DMS53 (cell line): ENCODE results near the gene TRIM72.

Experiments
- DNase-seq: peaks from one replicate; lab custom pipeline; 2025; lab: John Stamatoyannopoulos, UW

The TRIM72 gene, protein sequence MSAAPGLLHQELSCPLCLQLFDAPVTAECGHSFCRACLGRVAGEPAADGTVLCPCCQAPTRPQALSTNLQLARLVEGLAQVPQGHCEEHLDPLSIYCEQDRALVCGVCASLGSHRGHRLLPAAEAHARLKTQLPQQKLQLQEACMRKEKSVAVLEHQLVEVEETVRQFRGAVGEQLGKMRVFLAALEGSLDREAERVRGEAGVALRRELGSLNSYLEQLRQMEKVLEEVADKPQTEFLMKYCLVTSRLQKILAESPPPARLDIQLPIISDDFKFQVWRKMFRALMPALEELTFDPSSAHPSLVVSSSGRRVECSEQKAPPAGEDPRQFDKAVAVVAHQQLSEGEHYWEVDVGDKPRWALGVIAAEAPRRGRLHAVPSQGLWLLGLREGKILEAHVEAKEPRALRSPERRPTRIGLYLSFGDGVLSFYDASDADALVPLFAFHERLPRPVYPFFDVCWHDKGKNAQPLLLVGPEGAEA

DNA sequence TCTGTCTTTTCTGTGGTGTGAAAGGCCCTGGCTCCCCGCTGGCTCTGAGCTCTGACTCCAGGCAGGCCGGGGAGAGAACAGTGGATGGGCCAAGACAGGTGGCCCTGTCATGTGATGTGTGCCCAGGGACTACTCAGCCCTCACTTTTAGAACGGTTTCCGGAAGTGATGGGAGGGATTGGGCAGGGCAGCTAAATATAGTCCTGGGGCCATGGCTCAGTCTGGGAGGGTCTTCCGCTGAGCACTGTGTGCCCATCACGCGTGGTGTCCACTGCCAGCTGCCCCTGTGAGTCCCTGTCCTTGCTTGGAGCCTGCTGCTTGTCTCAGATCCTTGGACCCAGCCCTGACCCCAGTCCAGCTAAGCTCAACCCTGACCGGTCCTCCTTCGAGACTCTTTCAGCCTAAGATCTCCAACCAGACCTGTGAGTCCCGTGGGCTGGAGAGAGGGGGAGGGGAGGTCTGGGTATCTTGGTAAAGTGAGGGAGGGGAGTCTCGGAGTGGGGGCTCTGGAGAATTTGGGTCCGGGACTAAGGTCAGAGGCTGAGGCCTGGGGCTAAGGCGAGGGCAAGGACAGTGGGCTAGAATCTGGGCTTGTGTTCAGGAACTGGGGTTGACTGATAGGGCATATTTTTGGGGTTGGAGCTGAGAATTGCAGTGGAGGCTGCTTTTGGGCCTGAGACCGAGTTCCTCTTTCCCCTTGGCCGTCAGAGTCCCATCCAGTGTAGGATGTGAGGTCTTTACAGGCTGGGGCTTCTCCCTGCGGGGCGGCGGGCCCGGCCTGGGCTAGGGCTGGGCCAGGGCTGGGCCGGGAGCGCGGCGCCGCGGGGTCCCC is at the start of gene TRIM72:
Gene TRIM72, plus strand, starts transcription at position 243 of the 831 bp plus-strand sequence. CDS start 620 bp downstream, outside the sequence.
- peak; percentile 68 for DNase-seq

DNA sequence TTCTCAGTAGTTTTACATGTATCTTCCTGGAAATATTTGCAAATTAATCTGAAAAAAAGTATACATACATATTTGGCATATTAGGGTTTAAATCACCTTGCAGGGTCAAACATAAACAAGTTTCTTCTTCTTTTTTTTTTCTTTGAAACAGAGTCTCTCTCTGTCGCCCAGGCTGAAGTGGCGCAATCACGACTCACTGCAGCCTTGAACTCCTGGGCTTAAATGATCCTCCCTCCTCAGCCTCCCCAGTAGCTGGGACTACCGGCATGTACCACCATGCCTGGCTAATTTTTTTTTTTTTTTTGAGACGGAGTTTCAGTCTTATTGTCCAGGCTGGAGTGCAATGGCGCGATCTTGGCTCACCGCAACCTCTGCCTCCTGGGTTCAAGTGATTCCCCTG is 46.6 kb upstream of the TRIM72 start:
- DNase-seq = no peak

DNA sequence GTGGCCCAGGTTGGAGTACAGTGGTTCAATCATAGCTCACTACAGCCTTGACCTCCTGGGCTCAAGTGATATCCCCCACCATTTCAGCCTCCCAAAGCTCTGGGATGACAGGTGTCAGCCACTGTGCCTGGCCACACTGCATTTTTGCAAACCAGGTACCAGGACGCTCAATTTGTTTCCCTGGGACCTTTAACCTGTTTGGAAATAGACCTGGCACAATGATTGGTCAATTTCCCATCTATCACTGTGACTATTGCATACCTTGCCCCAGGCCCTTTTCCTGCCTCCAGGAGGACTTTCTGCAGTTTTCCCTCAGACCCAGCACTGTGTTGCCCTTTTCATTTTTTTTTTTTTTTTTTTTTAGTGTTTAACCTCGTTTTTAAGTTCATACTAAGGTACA is 45.1 kb upstream of the TRIM72 start:
- DNase-seq = no peak

DNA sequence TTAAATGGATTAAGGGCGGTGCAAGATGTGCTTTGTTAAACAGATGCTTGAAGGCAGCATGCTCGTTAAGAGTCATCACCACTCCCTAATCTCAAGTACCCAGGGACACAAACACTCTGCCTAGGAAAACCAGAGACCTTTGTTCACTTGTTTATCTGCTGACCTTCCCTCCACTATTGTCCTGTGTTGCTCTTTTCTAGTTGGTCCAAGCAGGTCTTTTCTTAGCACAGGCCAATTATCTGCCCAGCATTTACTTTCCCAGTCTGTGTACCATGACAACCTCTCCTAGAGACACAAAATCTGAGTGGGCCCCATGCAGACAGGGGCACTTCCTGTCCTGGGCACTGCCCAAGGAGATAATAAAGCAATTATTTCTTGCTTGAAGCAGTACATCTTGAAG is 43.9 kb upstream of the TRIM72 start:
- peak; percentile 49 for DNase-seq

DNA sequence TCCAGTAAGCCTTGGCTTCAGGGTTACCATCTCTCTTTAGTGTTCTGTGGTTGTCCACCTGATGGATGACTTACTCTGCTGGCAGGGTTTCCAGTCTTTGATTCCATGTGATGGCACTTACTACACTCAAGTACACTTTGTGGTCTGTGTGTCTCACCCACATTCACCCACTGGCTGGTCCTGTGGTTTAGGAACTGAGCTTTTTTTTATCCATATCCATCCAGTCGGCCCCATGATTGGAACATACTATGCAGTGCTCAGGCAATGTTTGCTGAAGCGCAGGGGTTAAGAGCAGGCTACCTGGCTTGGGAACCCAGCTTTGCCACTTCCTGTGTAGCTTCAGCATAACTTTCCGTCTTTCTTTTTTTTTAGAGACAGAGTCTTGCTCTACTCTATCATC is 36.8 kb upstream of the TRIM72 start:
- DNase-seq = peak; percentile 69

DNA sequence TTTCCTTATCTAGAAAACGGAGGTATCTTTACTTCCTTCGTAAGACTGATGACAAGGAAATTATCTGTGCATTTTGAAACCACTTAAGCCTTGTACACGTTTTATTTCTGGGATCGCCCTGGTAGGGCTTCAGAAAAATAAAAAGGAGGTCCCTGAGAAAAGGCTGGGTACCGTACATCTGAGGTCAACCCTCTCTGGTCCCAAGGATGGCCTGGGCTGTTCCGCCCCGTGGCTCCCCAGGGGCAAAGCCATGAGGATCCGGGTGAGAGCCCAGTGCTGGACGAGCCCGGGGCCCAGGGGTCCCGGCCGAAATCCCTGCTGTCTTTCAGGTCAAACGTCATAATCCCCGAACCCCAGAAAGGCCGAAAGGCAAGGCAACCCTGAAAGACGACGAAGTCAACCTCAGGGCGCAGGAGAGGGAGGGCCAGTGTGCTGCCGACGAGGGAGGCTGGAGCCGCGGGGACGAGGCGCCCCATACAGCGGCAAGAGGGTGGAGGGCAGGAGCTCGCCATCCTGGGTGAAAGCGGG is 34.6 kb upstream of the TRIM72 start:
- peak; percentile 48 for DNase-seq

DNA sequence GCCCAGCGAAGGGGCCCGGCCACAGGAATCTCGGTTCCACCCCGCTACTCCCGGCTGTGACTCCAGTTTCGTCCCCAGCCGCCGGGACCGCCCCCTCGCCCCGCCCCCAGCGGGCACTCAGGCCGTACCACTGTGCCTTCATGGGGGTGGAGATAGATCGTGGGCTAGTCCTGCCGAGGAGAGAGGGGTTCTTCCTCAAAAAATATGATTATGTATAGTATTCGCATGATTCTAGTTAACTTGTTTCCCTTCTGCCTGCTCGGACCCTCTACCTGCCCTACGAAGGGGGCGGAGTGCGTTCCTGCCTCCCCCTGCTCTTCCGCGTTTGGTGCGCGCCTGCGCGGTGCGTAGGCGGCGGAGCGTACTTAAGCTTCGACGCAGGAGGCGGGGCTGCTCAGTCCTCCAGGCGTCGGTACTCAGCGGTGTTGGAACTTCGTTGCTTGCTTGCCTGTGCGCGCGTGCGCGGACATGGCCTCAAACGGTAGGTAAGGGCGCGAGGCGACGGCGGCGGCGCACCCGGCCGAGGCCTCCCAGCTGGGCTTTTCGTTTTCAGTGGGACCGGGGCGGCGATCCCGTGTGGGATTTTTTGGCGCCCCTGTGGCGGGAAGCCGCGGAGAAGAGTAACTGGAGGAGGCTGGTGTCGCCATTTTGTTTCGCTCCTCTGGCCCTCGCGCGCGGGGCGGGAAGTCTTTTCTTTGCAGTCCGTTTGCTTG is 34.0 kb upstream of the TRIM72 start, which contains the start of gene FUS:
Gene FUS, plus strand, starts transcription at position 393 of the 713 bp plus-strand sequence. Its CDS starts 76 bp downstream, at position 469.
- DNase-seq = peak; percentile 91

DNA sequence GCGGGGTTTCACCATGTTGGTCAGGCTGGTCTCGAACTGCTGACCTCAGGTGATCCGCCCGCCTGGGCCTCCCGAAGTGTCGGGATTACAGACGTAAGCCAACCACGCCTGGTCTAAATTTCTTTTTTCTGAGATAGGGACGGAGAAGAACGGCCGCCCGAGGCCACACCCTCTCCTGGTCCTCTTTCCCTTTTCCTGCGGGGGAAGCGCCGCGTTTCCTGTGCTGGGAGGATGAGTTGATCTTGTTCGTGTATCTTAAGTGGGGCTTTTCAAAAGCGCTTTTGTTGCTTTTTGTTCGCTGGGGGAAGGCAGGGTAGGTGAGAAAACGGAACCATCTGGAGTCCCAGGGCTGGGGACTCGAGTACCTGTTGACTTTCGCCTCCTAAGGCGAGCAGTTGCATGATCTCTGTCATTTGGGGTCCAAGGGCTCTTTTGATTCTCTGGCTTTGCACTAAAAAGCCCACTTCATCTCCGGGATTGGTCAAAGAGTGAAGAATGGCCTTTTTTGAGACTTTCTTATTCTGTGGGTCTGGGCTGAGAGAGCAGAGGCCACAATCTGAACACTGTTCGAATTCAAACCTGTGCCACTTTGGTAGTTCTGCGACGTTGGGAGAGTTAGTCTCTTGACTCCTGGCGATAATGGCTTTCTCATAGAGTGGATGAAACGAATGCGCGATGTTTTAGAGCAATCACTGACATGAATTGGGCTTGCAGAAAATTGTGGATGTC is 32.7 kb upstream of the TRIM72 start:
- peak; percentile 37 for DNase-seq

DNA sequence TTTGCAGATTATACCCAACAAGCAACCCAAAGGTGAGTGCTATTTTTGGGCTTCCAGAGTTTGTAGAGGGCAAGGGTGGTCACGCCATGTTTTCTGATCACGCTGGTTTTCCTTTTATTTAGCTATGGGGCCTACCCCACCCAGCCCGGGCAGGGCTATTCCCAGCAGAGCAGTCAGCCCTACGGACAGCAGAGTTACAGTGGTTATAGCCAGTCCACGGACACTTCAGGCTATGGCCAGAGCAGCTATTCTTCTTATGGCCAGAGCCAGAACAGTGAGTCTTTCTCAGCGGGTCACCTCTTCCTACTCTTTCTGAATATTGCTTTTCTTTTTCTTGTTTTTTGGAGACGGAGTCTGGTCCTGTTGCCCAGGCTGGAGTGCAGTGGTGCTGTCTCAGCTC is 31.5 kb upstream of the TRIM72 start:
- DNase-seq = no peak

DNA sequence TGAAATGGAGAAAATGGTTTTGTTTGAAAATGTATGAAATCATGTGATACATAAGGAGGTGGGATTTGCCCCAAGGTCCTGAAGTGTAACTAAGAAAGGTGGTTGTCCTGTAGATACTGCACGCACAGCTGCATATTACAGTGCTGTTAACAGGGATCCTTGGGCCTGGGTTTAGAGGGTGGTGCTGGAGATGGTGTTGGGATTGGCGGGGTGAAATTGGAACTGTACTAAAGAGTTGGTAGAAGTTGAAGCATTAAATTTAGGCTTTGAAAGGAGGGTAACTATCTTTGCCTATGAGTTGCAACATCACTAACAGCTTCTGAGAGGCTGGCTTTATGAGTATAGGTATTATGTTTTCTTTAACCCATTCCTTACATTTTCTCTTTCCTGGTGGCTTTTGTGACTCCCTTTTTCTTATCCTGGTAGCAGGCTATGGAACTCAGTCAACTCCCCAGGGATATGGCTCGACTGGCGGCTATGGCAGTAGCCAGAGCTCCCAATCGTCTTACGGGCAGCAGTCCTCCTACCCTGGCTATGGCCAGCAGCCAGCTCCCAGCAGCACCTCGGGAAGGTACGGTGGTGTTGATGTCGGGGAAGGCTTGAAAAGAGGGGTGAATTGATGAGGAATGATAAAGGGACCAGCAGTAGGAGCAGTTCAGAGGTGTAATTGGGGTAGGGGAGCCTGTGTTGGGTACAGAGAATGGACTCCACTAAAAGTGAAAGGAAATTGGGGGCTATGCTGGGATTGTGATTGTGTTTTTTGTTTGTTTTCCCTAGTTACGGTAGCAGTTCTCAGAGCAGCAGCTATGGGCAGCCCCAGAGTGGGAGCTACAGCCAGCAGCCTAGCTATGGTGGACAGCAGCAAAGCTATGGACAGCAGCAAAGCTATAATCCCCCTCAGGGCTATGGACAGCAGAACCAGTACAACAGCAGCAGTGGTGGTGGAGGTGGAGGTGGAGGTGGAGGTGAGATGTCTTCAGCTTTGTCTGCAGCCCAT is 30.2 kb upstream of the TRIM72 start:
- no peak for DNase-seq

DNA sequence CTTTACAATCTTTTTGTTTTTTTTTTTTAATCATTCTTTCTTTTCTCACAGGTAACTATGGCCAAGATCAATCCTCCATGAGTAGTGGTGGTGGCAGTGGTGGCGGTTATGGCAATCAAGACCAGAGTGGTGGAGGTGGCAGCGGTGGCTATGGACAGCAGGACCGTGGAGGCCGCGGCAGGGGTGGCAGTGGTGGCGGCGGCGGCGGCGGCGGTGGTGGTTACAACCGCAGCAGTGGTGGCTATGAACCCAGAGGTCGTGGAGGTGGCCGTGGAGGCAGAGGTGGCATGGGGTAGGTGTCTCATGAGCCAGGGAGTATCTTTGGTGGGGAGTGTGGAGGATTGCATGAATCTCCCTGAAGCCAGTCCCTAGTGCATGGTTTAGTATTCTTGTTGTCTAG is 29.0 kb upstream of the TRIM72 start:
- DNase-seq = no peak

DNA sequence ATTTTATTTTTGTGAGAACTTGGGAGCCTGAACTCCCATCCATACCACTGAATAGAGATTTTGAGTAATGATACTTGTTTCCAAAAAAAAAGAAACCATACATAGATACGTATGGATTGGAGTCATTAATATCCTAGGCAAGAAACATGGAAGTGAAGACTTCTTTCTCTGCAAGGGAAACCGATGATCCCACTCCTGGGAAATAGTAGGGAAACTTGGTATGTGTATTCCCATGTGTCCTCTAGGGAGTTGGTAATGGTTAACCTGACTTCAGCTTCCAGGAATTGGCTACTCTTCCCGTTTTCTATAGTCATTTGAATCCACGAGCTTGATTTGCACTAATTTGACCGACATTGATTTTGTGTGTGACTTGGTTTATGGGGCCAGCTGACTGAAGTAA is 28.6 kb upstream of the TRIM72 start:
- DNase-seq = no peak

DNA sequence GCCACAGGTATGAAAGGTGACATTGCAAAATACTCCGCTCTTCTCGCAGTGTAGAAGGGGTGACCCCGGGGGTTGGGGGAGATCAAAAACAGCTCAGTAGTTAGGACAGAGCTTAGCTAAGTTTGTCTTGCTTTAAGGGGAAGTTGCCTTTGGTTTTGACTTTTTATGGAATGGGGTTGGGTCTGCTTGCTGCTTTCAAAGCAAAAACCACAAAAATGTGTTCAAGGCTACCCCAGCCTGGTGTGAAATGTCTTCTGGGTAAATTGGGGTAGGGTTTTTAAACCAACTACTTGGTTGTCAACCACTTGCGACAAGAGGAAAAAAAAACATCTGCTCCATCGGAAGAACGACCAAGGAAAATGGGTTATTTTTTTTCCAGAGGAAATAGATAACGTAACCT is 27.7 kb upstream of the TRIM72 start:
- DNase-seq = no peak

DNA sequence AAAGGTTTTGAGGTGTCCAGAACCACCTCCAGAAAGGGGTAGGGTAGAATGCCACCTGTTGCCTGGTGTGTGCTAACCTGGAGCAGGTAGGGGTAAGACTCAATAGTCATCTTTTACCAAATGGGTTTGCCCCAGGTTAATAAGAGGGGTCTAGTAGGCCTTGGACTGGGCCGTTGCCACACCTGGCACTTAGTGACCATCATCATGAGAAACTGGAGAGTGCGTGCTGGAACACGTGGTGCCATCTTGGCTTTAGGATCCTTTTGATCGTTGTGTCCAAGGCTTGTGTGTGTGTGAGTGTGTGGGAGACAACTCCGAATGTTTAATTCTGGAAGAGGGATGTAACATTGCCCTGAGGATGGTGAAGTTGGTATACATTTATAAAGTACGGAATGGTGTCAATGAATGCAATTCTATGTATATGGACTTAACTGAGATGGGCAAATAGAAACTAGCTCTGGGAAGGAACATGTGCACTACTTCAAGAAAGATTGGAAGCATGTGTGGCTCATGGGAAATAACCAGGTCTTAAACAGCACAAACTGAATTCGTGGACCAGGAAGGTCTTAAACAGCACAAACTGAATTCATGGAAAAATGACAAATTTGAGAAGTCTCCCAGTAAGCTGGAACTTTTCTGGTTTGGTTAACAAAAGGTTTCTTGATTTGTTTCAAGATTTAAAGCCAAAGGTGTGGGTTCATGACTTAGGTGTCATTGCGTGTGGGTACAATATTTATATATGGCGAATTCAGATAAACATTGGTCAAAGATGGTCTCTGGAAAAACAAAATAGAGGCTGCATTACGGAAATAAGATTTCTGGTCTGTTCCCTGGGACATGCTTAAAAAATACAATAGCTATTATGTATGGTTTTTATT is 26.8 kb upstream of the TRIM72 start:
- DNase-seq = no peak

DNA sequence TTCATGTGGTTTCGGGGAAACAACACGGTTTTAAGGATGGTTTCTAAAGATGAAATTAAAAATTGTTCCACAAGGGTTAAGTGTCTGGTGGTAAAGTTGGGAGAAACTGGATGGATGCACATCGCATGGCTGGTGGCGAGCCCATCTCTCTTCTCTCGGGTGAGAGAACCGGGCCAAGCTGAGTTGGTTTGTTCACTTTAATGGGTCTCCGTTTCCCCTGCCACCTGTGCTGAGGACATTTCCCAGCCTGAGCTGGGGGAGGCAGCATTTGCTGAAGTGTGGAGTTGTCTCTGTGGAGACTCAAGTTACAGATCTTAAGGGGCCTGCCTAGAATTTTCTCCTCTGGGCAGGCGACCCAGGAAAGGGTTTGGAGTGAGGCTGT is 26.1 kb upstream of the TRIM72 start:
- no peak for DNase-seq

DNA sequence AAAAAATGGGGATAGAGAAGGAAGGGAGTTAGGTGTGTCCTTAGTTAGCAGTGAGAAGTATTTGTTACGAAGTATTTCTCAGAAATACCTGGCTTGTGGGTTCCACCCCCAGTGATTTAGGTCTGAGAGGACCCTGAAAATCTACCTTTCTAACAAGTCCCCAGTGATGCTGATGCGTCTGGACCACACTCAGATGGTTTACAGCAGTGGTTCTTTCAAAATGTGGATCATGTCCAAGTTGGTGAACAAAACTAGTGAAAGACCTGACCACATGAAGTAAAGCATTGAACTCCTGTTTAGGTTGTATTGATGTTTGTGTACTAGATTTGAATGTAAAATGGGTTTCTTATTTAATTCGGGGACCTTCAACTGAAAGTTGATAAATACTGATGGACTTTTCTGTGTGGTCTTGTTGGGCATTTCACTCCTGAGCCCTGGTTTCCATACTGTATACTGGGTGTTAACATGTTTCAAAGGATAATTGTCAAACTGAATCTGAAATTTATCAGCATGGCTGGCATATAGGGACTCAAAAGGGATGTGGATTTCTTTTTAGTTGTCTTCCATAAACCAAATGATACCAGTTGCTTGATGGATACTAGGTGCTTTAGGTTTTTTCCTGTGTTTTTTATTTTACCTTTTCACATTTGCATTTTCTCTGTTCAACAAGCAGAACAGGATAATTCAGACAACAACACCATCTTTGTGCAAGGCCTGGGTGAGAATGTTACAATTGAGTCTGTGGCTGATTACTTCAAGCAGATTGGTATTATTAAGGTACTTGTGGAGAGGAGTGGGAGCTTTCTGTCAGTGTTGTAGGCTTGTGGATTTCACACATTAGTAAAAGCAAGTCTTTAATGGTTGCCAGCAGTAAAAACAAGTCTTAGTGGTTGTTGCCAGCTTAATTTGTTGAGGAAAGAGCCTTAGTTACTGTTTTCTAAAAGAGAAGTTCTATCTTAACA is 25.2 kb upstream of the TRIM72 start:
- no peak for DNase-seq

DNA sequence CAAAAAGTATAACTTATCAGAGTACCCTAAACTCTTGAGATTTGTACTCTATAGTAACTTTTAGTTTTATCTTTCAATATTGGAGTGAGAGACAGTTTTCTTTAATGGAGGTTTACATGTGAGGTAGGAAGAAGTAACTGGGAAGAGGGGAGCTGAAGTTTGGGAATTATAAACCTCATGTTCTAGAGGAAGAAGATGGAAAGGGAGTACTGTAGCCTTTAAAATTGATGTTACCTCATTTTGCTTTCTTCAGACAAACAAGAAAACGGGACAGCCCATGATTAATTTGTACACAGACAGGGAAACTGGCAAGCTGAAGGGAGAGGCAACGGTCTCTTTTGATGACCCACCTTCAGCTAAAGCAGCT is 24.5 kb upstream of the TRIM72 start:
- no peak for DNase-seq

DNA sequence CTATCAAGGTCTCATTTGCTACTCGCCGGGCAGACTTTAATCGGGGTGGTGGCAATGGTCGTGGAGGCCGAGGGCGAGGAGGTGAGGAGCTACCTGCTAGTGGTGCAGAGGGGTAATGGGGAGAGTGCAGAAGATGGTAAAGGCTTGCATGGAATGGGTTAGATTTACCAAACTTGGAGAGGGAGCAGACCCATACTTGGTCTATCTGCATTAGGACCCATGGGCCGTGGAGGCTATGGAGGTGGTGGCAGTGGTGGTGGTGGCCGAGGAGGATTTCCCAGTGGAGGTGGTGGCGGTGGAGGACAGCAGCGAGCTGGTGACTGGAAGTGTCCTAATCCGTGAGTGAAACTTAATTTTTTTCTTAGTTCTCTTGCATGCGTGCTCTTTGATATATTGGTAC is 23.9 kb upstream of the TRIM72 start:
- no peak for DNase-seq
